GM12878 (cell line): ENCODE results near the gene ATP1A3. TPM values are rescaled to one million over a fixed set of nuclear protein-coding genes. Genes with fewer than 3 reads are reported as not detected.
A peak's percentile ranks its signal among the peaks of the same experiment; 100 is the strongest.

Source experiments
- ATAC-seq: fragments of 200-7000 bp; cut with Tn5 transposase; 3 replicates; pipeline ENCODE4 v1.9.1; 2020; ENCODE audit warnings: mild to moderate bottlenecking, moderate library complexity
- BruUV-seq: library from RNA; stranded (reverse); fragments of 400-500 nt; replicated peaks from 2 replicates; lab custom pipeline; 2021; lab: Mats Ljungman, UMichigan
- CTCF ChIA-PET: fragments of 300-600 bp; sonication (Branson Sonifier 250); formaldehyde crosslinking; extraction: SDS; loops from one replicate; lab custom pipeline; 2021; ENCODE audit warnings: inconsistent platforms; lab: Yijun Ruan, JAX
- POLR2A ChIA-PET: fragments of 350-600 bp; formaldehyde crosslinking; extraction: SDS; loops from one replicate; lab custom pipeline; 2021; ENCODE audit warnings: inconsistent platforms; lab: Charles Lee
- RAD21 ChIA-PET: fragments of 300-600 bp; sonication (Branson Sonifier 250); formaldehyde crosslinking; loops from one replicate; lab custom pipeline; 2023; ENCODE audit warnings: antibody characterized with exemption; ENCODE audit not compliant: unreplicated experiment; lab: Charles Lee
- SMC1A ChIA-PET: fragments of 300-600 bp; sonication (Branson Sonifier 250); formaldehyde crosslinking; loops from one replicate; lab custom pipeline; 2023; ENCODE audit not compliant: unreplicated experiment, uncharacterized antibody; lab: Charles Lee
- DNase-seq: peaks from one replicate; pipeline ENCODE4 v3.0.0-alpha.2; 2011; ENCODE audit warnings: low read depth, low spot score
- FAIRE-seq: peaks from 3 replicates; lab custom pipeline; 2011; peaks lifted over from hg19 to GRCh38; lab: Jason Lieb, UNC
- H2AFZ ChIP-seq: 2 replicates; pipeline ENCODE4 v1.6.0; 2011; ENCODE audit warnings: low read depth, low read length, control low read depth; ENCODE audit not compliant: control insufficient read depth
- H3K27ac ChIP-seq: 2 replicates; pipeline ENCODE4 v1.5.1; 2011; ENCODE audit warnings: control low read depth; ENCODE audit not compliant: control insufficient read depth, insufficient read depth
- H3K27me3 ChIP-seq, 2 experiments: replicated peaks in 1 of 2; 2 replicates each; pipeline versions ENCODE4 v1.6.0 to v1.6.1; 2011; ENCODE audit warnings: low read length in 1 of 2; ENCODE audit not compliant: control insufficient read depth in 2 of 2, insufficient read depth in 2 of 2
- H3K36me3 ChIP-seq, 2 experiments: 2 replicates each; pipeline ENCODE4 v1.5.1; 2011; ENCODE audit warnings: low read length in 1 of 2; ENCODE audit not compliant: control insufficient read depth in 2 of 2, insufficient read depth in 2 of 2
- H3K4me1 ChIP-seq: 2 replicates; pipeline ENCODE4 v1.6.1; 2011; ENCODE audit warnings: mild to moderate bottlenecking, low read length, moderate library complexity, mixed read lengths; ENCODE audit not compliant: control insufficient read depth, insufficient read depth
- H3K4me2 ChIP-seq: 2 replicates; pipeline ENCODE4 v1.6.0; 2011; ENCODE audit warnings: control low read depth; ENCODE audit not compliant: control insufficient read depth, insufficient read depth
- H3K4me3 ChIP-seq: fragments of 200-600 bp; sonication (generic); 2 replicates; pipeline ENCODE4 v1.5.1; 2016
- H3K79me2 ChIP-seq: 2 replicates; pipeline ENCODE4 v1.6.0; 2011; ENCODE audit warnings: low read length; ENCODE audit not compliant: control insufficient read depth, insufficient read depth
- H3K9ac ChIP-seq: 2 replicates; pipeline ENCODE4 v1.8.0; 2011; ENCODE audit warnings: low read length, control low read depth, mixed read lengths; ENCODE audit not compliant: control insufficient read depth, insufficient read depth
- H3K9me3 ChIP-seq: replicated peaks from 3 replicates; pipeline ENCODE4 v1.5.1; 2011; ENCODE audit warnings: mild to moderate bottlenecking, low read length; ENCODE audit not compliant: control insufficient read depth, insufficient read depth
- H4K20me1 ChIP-seq: 2 replicates; pipeline ENCODE4 v1.6.0; 2011; ENCODE audit not compliant: control insufficient read depth, insufficient read depth
- DPF2 ChIP-seq: fragments of 450-650 bp; IDR thresholded peaks from 2 replicates; pipeline ENCODE4 v1.6.1; 2017; ENCODE audit warnings: mild to moderate bottlenecking
- ZBED1 ChIP-seq: IDR thresholded peaks from 2 replicates; pipeline ENCODE4 v1.6.1; 2016; ENCODE audit warnings: borderline replicate concordance
- WGBS: methylation state at CpG from one replicate; pipeline ENCODE4 v1.1.6; 2016; ENCODE audit warnings: low lambda C conversion rate; ENCODE audit not compliant: insufficient replicate concordance, insufficient coverage; ENCODE audit errors: missing lambda C conversion rate; 5-methylcytosine and 5-hydroxymethylcytosine counted together
- in situ Hi-C: fragments of 300-500 bp; cut with MboI; formaldehyde crosslinking; loops from 9 replicates; pipeline ENCODE4 v1.14.3; 2018; ENCODE audit warnings: mixed read lengths
- intact Hi-C: fragments of 100-400 bp; cut with micrococcal nuclease; formaldehyde crosslinking; loops from one replicate; pipeline ENCODE4 v1.14.2; 2022; ENCODE audit not compliant: unreplicated experiment
- polyA plus RNA-seq, 11 experiments: library from polyadenylated mRNA; depleted of rRNA in 4 of 11; unstranded in 6 of 11; stranded (reverse) in 5 of 11; fragments of >200 nt; fragmentation: Nextera tagmentation in 4 of 11; fragmentation: Illumina TruSeq in 1 of 11; extraction: Ambion mirVana in 4 of 11; extraction: Trizol in 1 of 11; gene quantifications; 1 replicate in 1 of 11; 2 replicates in 10 of 11; pipeline versions ENCODE4 v1.2.1 to v1.2.3, GENCODE V29; 2011 to 2016; ENCODE audit warnings: inconsistent platforms in 2 of 11, missing spikeins in 2 of 11, low read depth in 1 of 11
- total RNA-seq, 4 experiments: library from RNA; depleted of rRNA in 3 of 4; stranded (reverse); fragments of >200 nt in 3 of 4; fragmentation: Illumina TruSeq in 1 of 4; extraction: Trizol in 1 of 4; gene quantifications; 2 replicates each; pipeline versions ENCODE4 v1.2.1 to v1.2.3, GENCODE V29; 2013 to 2021
- TF ChIP-seq, protein P1 (sequence below), 3 experiments: IDR thresholded peaks in 2 of 3; conservative IDR thresholded peaks in 1 of 3; 2 replicates each; pipeline ENCODE4 v1.5.1; 2011; ENCODE audit warnings: low read depth in 3 of 3, low read length in 3 of 3, mild to moderate bottlenecking in 3 of 3, control low read depth in 2 of 3, moderate library complexity in 2 of 3, inconsistent platforms in 1 of 3, mixed read lengths in 1 of 3; ENCODE audit not compliant: control insufficient read depth in 2 of 3, insufficient read depth in 1 of 3; ENCODE audit errors: extremely low read depth in 1 of 3

Gene ATP1A3
- total and polyA plus RNA-seq, 10 of the 15 experiments (the other 5 are each of a cell fraction or from before 2014, with no cell fraction given), result 0.17 to 0.86 (median 0.32) TPM; not detected in 2

DNA sequence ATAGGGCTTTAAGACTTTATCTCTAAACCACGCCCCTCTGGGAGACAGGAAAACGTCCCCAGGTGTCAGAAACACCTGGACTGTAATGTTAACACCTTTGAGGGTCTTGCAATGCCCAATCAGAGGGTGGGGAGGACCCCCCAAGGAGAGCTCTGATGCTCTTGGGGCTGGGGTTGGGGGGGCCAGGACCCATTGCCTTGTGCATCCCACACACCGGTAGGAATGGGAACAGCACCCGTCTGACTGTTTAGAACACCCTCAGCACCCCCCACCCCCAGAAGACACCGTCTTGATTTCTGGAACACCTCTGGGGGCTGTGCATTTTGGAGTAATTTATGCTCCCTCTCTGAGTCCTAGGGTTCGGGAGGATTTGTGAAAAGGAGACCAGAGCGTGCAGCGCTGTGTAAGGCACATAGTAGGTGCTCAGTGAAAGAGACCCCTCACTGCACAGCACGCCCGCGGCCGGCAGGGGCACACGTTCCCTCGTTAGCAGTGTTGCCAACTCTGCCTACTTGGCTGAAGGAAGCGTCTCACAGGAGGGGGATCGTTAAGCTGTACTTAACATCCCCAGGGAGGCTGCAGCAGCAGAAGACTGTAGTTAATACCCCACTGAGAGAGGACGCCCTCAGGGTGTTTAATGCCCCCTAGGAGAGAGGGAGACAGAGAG, 63.0 kb downstream of the ATP1A3 start:
- intact Hi-C loops (no loop called here), in situ Hi-C loops (loop anchor here (25.0 kb wide), 1 partner anchor 1831 kb away; the partner anchor contains the start of gene SMG9)

More for the DNA sequence above, 63.0 kb downstream of the ATP1A3 start:
- ChIA-PET CTCF (interaction anchor here (1.1 kb wide), 1 partner anchor 45 kb away, joined by 4 read pairs; no protein-coding TSS in a partner anchor), POLR2A (interaction anchor here (0.6 to 1.6 kb wide), 3 partner anchors 9 to 58 kb away, joined by 3 read pairs; no protein-coding TSS in a partner anchor), RAD21 (interaction anchor here (1.3 kb wide), 1 partner anchor 58 kb away, joined by 5 read pairs; no protein-coding TSS in a partner anchor), SMC1A (interaction anchor here (1.2 kb wide), 1 partner anchor 72 kb away, joined by 3 read pairs; no protein-coding TSS in a partner anchor)
- Histone ChIP-seq H4K20me1 (no peaks in the 10 kb centered on the region), H3K79me2 (no peaks in the 10 kb centered on the region), H3K36me3 (no peaks in the 10 kb centered on the region), H3K9me3 (no peaks in the 10 kb centered on the region), H3K4me2 (no peak overlapping the region), H3K27ac (no peak overlapping the region), H3K9ac (no peak overlapping the region), H3K27me3 (peaks cover 11 to 16% of the 10 kb centered on the region in 2 experiments), H3K4me1 (peaks cover 26% of the 10 kb centered on the region), H3K4me3 (no peak overlapping the region), H2AFZ (no peak overlapping the region)
- WGBS, result 10% methylated on average over 17 of the region's 17 CpGs
- FAIRE-seq, result no peak
- no TSS peak for BruUV-seq
- TF ChIP-seq DPF2 (peak; percentile 90), ZBED1 (no peak)
- TF ChIP-seq, protein P1, sequence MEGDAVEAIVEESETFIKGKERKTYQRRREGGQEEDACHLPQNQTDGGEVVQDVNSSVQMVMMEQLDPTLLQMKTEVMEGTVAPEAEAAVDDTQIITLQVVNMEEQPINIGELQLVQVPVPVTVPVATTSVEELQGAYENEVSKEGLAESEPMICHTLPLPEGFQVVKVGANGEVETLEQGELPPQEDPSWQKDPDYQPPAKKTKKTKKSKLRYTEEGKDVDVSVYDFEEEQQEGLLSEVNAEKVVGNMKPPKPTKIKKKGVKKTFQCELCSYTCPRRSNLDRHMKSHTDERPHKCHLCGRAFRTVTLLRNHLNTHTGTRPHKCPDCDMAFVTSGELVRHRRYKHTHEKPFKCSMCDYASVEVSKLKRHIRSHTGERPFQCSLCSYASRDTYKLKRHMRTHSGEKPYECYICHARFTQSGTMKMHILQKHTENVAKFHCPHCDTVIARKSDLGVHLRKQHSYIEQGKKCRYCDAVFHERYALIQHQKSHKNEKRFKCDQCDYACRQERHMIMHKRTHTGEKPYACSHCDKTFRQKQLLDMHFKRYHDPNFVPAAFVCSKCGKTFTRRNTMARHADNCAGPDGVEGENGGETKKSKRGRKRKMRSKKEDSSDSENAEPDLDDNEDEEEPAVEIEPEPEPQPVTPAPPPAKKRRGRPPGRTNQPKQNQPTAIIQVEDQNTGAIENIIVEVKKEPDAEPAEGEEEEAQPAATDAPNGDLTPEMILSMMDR (IDR thresholded peaks at IDR 0.05 in 2 of 3, conservative IDR thresholded peaks at IDR 0.05 in 1 of 3; ENCODE audit: control insufficient read depth in 2 of 3, extremely low read depth in 1 of 3, insufficient read depth in 1 of 3, low read depth in 3 of 3, low read length in 3 of 3), result peak; percentile 8 to 56 (median 48); a peak in 4 of 6 replicates
- no peak for DNase-seq
- peak; percentile 23; the same call in 2 of the 3 replicates for ATAC-seq
